ENCODE measurements around the gene SLX4. TPM values are rescaled to one million over a fixed set of nuclear protein-coding genes. Genes with fewer than 3 reads are reported as not detected.
A peak's percentile ranks its signal among the peaks of the same experiment; 100 is the strongest.

The SLX4 gene
- total RNA-seq, 6 donors from 2014 or later = 4.6 to 10.5 (median 6.0) TPM

DNA sequence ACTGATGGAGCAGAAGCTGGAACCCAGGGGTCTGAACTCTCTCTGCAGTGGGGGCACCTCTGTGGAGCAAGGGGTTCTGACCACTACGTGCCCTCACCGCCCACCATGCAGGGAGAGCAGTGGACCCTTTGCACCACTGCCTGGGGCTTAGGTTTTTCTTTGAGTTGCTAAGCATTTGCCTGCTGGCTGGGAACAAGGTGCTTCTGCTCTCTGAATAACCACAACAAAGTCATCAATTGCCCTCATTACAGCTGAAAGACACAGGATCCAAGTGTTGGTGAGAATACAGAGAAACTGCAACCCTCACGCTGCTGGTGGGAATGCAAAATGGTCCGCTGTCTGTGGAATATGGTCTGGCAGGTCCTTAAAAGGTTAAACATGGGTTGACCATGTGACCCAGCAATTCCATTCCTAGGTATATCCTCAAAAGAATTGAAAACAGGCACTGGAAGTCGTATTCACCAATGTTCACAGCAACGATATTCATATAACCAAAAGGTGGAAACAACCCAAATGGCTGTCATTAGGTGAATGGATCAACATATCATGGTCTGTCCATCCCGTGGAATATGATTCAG, 57.0 kb downstream of the SLX4 start:
- H3K27me3 ChIP-seq = no peaks in the 10 kb centered on the region
- 92 to 93% methylated on average over 6 to 7 of the region's 7 CpGs for WGBS, 2 donors
- H3K9me3 ChIP-seq = no peaks in the 10 kb centered on the region
- peaks cover 0 to 29% (median 3%) of the 10 kb centered on the region in 4 donors for H3K36me3 ChIP-seq
- DNase-seq (no peak), ATAC-seq (ENCODE audit: low FRiP score in 2 of 2) (no peak)
- H3K27ac ChIP-seq = no peak overlapping the region
- H3K4me3 ChIP-seq = no peak overlapping the region
- TF ChIP-seq, protein P1, sequence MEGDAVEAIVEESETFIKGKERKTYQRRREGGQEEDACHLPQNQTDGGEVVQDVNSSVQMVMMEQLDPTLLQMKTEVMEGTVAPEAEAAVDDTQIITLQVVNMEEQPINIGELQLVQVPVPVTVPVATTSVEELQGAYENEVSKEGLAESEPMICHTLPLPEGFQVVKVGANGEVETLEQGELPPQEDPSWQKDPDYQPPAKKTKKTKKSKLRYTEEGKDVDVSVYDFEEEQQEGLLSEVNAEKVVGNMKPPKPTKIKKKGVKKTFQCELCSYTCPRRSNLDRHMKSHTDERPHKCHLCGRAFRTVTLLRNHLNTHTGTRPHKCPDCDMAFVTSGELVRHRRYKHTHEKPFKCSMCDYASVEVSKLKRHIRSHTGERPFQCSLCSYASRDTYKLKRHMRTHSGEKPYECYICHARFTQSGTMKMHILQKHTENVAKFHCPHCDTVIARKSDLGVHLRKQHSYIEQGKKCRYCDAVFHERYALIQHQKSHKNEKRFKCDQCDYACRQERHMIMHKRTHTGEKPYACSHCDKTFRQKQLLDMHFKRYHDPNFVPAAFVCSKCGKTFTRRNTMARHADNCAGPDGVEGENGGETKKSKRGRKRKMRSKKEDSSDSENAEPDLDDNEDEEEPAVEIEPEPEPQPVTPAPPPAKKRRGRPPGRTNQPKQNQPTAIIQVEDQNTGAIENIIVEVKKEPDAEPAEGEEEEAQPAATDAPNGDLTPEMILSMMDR (IDR thresholded peaks at IDR 0.05) = no peak
- TF ChIP-seq POLR2A (IDR thresholded peaks at IDR 0.05) (no peak), POLR2AphosphoS5 (IDR thresholded peaks at IDR 0.05) (no peak), EP300 (IDR thresholded peaks at IDR 0.05) (no peak)
- H3K4me1 ChIP-seq = no peaks in the 10 kb centered on the region

DNA sequence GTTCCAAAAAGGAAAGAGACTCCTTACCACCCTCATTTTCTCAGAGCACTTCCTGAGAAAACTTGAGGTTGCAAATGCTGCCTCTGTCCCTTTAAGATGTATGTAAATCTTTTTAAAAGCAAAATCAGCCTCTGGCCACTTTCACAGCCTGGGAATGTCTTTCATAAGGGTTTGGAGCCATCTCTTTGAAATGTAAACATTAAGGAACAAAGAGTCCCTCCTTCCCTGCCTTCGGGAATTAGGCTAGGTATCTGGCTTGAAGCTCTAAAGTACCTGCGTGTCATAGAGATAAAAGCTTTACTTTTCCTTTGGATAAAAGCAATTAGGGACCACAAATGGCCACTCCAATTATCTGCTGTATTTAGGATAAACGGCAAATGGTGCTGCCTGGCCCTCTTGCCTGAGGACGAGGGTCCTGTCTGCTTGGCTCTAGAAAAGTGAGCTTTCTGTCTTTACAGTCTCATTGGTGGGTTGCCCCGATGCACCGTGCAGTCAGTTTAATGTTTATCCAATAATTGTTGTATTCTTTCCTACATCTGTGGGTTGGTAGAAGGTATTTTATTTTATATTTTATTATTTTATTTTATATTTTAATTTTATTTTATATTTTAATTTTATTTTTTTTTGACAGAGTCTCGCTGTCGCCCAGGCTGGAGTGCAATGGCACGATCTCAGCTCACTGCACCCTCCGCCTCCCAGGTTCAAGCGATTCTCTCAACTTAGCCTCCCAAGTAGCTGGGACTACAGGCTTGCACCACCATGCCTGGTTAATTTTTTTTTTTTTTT, 58.1 kb downstream of the SLX4 start:
- ATAC-seq (ENCODE audit: low FRiP score in 2 of 2) (no peak), DNase-seq (no peak)
- TF ChIP-seq EP300 (IDR thresholded peaks at IDR 0.05) (no peak), POLR2A (IDR thresholded peaks at IDR 0.05) (no peak), POLR2AphosphoS5 (IDR thresholded peaks at IDR 0.05) (no peak)
- TF ChIP-seq, protein P1 (IDR thresholded peaks at IDR 0.05) = no peak
- Histone ChIP-seq H3K4me3 (no peak overlapping the region), H3K27ac (no peak overlapping the region), H3K27me3 (no peaks in the 10 kb centered on the region), H3K9me3 (no peaks in the 10 kb centered on the region), H3K36me3 (peaks cover 0 to 39% (median 6%) of the 10 kb centered on the region in 4 donors), H3K4me1 (no peaks in the 10 kb centered on the region)
- 81 to 82% methylated on average over 11 of the region's 11 CpGs for WGBS, 2 donors

DNA sequence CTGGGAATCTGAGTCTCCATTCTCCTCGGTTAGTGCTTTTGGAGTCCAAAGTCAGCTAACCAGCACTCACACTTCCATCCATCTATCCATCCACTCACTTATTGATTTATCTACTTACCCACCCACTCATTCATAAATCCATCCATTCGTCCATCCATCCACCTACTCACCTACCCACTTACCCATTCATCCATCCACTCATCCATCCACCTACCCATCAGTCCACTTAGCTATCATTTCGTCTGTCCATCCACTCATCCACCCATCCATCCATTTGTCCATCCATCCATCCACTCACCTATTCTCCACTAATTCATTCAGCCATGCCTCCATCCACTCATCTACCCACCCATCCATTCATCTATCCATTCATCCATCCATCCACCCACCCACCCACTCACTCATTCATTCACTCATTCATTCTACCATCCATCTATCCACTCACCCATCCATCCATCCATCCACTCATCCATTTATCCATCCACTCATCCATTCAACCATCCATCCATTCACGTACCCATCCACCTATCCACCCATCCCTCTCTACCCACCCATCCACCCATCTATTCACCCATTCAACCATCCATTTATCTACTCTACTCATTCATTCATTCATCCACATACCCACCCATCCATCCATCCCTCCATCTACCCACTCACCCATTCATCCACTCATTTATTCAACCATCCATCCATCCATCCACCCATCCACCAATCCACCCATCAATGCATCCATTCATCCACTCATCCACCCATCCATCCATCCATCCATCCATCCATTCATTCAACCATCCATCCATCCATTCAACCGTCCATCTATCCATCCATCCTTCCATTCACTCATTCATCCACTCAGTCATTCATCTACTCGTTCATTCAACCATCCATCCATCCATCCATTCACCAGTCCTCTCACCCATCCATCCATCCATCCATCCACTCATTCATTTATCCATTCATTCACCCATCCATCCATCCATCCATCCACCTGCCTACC, 60.3 kb downstream of the SLX4 start:
- DNase-seq = no peak
- 92% methylated on average over 6 of the region's 6 CpGs for WGBS, 2 donors
- TF ChIP-seq POLR2A (IDR thresholded peaks at IDR 0.05) = no peak
- no peak for TF ChIP-seq EP300 (IDR thresholded peaks at IDR 0.05)
- no peak for ATAC-seq (ENCODE audit: low FRiP score in 2 of 2)
- no peak overlapping the region for H3K27ac ChIP-seq
- peaks cover 0 to 46% (median 4%) of the 10 kb centered on the region in 4 donors for H3K36me3 ChIP-seq
- H3K9me3 ChIP-seq = no peaks in the 10 kb centered on the region
- no peaks in the 10 kb centered on the region for H3K27me3 ChIP-seq
- H3K4me3 ChIP-seq = no peak overlapping the region
- H3K4me1 ChIP-seq = no peaks in the 10 kb centered on the region

DNA sequence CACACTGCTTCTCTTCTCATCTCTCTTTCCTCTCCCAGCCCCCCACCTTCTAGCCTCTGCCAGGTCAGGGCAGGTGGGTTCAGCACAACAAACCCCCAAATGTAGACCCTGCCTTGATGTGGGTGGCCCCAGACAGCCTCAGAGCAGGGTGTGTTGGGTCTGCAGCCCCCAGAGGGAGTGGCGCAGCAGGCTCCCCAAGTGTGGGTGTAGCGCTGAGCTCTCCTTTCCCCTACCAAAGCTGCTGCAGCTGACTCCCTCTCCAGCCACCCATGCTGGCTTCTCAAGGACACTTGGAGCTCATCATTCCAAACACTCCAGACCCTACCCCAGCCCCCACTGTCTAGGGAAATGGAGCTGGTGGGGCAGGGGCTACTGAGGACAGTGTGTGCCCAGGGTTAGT, 61.5 kb downstream of the SLX4 start:
- Histone ChIP-seq H3K36me3 (peaks cover 0 to 46% (median 4%) of the 10 kb centered on the region in 4 donors), H3K4me1 (no peaks in the 10 kb centered on the region), H3K27me3 (no peaks in the 10 kb centered on the region), H3K27ac (no peak overlapping the region), H3K9me3 (no peaks in the 10 kb centered on the region), H3K4me3 (no peak overlapping the region)
- ATAC-seq (ENCODE audit: low FRiP score in 2 of 2) (peak in 1 of 2 donors; percentile 18), DNase-seq (no peak)
- 100% methylated on average over 1 to 2 of the region's 2 CpGs for WGBS, 2 donors
- no peak for TF ChIP-seq POLR2AphosphoS5 (IDR thresholded peaks at IDR 0.05)
- TF ChIP-seq, protein P1 (IDR thresholded peaks at IDR 0.05) = no peak
- TF ChIP-seq EP300 (IDR thresholded peaks at IDR 0.05) = no peak
- TF ChIP-seq POLR2A (IDR thresholded peaks at IDR 0.05) = no peak

DNA sequence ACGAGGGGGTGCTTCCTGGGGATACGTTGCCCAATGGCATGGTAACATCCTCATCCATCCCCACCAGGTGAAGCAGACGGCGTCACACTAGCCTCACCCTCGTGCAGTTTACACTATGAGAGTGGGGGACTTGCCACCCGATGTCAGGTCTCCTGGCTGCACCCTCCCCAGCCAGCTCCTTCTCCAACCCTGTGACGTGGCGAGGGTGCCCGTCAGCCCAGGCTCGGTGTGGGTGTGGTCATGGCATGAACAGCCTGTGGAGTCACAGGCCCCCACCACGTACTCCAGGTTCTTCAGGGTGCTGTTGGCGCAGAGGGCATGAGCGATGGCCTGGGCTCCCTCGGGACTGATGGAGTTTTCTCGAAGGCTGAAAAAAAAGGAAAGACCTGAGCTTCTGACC, 62.5 kb downstream of the SLX4 start:
- Histone ChIP-seq H3K9me3 (no peaks in the 10 kb centered on the region), H3K4me3 (no peak overlapping the region), H3K36me3 (peaks cover 0 to 40% (median 4%) of the 10 kb centered on the region in 4 donors), H3K27me3 (no peaks in the 10 kb centered on the region), H3K4me1 (no peaks in the 10 kb centered on the region), H3K27ac (no peak overlapping the region)
- DNase-seq = no peak
- 81 to 90% methylated on average over 9 to 14 of the region's 15 CpGs for WGBS, 2 donors
- TF ChIP-seq POLR2AphosphoS5 (IDR thresholded peaks at IDR 0.05) = no peak
- TF ChIP-seq, protein P1 (IDR thresholded peaks at IDR 0.05) = no peak
- TF ChIP-seq EP300 (IDR thresholded peaks at IDR 0.05) = no peak
- TF ChIP-seq POLR2A (IDR thresholded peaks at IDR 0.05) = no peak
- peak in 1 of 2 donors; percentile 4 for ATAC-seq (ENCODE audit: low FRiP score in 2 of 2)

Measured in upper lobe of left lung (tissue), 6 donors.